Spleen (tissue), 7 donors: ENCODE results near the gene SUGP2.

Source experiments
- POLR2A ChIP-seq, 3 donors: fragments of 450-650 bp; IDR thresholded peaks; one replicate each; pipeline ENCODE4 v1.5.1; 2017; ENCODE audit warnings: antibody characterized with exemption in 3 of 3, mild to moderate bottlenecking in 1 of 3
- POLR2AphosphoS5 ChIP-seq, 3 donors: sonication (generic); formaldehyde crosslinking; IDR thresholded peaks; one replicate each; pipeline ENCODE4 v1.5.1; 2017; ENCODE audit warnings: antibody characterized with exemption in 3 of 3
- TF ChIP-seq, protein P1 (sequence below), 11 experiments: fragments of 200-600 bp in 7 of 11; fragments of 450-650 bp in 4 of 11; sonication (generic) in 4 of 11; IDR thresholded peaks in 8 of 11; conservative IDR thresholded peaks in 3 of 11; 1 replicate in 7 of 11; 2 replicates in 4 of 11; pipeline versions ENCODE4 v1.4.0 to v1.8.0; 2016 to 2021; ENCODE audit warnings: antibody characterized with exemption in 11 of 11, inconsistent platforms in 4 of 11, mild to moderate bottlenecking in 1 of 11
- donor health status: DM: no; HTN: no; CAD: no; lungs with moderate emphysema.
- donor health status: DM: no; HTN: no; CAD: no.
- donor health status: DM: no; HTN: no; CAD: no.

DNA sequence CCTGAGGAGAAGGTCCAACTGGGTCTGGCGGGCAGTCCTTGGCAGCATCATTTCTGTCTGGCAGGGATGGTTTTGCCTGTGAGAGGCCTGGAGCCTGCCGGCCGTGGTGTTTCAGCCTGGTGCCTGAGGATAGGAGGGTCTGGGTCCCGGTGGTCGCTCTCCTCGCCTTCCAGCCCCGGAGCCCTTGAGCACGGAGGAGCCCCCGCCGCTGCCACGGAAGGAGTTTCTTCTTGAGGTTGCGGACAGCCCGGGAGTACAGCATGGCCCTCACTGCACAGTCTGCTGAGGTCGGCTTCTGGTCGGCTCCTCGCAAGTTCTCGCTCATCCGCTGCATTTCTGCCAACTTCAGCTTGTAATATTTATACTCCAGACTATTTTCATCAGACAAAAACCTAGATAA lies 23.4 kb downstream of the SUGP2 start:
- TF ChIP-seq, protein P1, sequence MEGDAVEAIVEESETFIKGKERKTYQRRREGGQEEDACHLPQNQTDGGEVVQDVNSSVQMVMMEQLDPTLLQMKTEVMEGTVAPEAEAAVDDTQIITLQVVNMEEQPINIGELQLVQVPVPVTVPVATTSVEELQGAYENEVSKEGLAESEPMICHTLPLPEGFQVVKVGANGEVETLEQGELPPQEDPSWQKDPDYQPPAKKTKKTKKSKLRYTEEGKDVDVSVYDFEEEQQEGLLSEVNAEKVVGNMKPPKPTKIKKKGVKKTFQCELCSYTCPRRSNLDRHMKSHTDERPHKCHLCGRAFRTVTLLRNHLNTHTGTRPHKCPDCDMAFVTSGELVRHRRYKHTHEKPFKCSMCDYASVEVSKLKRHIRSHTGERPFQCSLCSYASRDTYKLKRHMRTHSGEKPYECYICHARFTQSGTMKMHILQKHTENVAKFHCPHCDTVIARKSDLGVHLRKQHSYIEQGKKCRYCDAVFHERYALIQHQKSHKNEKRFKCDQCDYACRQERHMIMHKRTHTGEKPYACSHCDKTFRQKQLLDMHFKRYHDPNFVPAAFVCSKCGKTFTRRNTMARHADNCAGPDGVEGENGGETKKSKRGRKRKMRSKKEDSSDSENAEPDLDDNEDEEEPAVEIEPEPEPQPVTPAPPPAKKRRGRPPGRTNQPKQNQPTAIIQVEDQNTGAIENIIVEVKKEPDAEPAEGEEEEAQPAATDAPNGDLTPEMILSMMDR (IDR thresholded peaks at IDR 0.05 in 8 of 11, conservative IDR thresholded peaks at IDR 0.05 in 3 of 11), result no peak
- no peak for TF ChIP-seq POLR2A (IDR thresholded peaks at IDR 0.05)
- no peak for TF ChIP-seq POLR2AphosphoS5 (IDR thresholded peaks at IDR 0.05)
